PC-9 (cell line): ENCODE data around the gene CER1. TPM values are rescaled to one million over a fixed set of nuclear protein-coding genes. Genes with fewer than 3 reads are reported as not detected.

ENCODE experiments used
- BruUV-seq: library from RNA; stranded (reverse); fragments of 400-500 nt; replicated peaks from 2 replicates; lab custom pipeline; 2021; lab: Mats Ljungman, UMichigan
- CTCF ChIA-PET: fragments of 300-600 bp; sonication (Branson Sonifier 250); formaldehyde crosslinking; loops from one replicate; lab custom pipeline; 2022; ENCODE audit warnings: antibody characterized with exemption; lab: Charles Lee
- POLR2A ChIA-PET: fragments of 300-600 bp; sonication (Branson Sonifier 250); formaldehyde crosslinking; loops from one replicate; lab custom pipeline; 2022; ENCODE audit warnings: antibody characterized with exemption; ENCODE audit not compliant: unreplicated experiment; lab: Charles Lee
- DNase-seq, 2 experiments: peaks; one replicate each; pipeline versions ENCODE4 v3.0.0 to v3.0.0-alpha.2; 2015 to 2022; ENCODE audit warnings: mixed read lengths in 1 of 2
- H2AFZ ChIP-seq: fragments of 200-600 bp; sonication (generic); 2 replicates; pipeline ENCODE4 v1.8.1; 2017; ENCODE audit warnings: antibody characterized with exemption
- H3F3A ChIP-seq: fragments of 200-600 bp; sonication (generic); 2 replicates; pipeline ENCODE4 v1.8.1; 2017; ENCODE audit warnings: antibody characterized with exemption, mild to moderate bottlenecking, low read depth; ENCODE audit not compliant: insufficient read depth
- H3K27ac ChIP-seq: fragments of 200-600 bp; sonication (generic); 2 replicates; pipeline ENCODE4 v1.6.1; 2016; ENCODE audit warnings: mixed run types
- H3K27me3 ChIP-seq: fragments of 200-600 bp; sonication (generic); 2 replicates; pipeline ENCODE4 v1.6.1; 2016; ENCODE audit warnings: low read depth, mixed run types; ENCODE audit not compliant: insufficient read depth
- H3K36me3 ChIP-seq: fragments of 200-600 bp; sonication (generic); 2 replicates; pipeline ENCODE4 v1.6.1; 2016; ENCODE audit warnings: low read depth, mixed run types
- H3K4me1 ChIP-seq: fragments of 200-600 bp; sonication (generic); replicated peaks from 2 replicates; pipeline ENCODE4 v1.6.1; 2016; ENCODE audit warnings: mixed run types; ENCODE audit not compliant: insufficient read depth
- H3K4me2 ChIP-seq: fragments of 200-600 bp; sonication (generic); 2 replicates; pipeline ENCODE4 v1.6.1; 2017; ENCODE audit warnings: mixed run types
- H3K4me3 ChIP-seq: fragments of 200-600 bp; sonication (generic); 2 replicates; pipeline ENCODE4 v1.6.1; 2016; ENCODE audit warnings: mixed run types
- H3K79me2 ChIP-seq: fragments of 200-600 bp; sonication (generic); 2 replicates; pipeline ENCODE4 v1.6.1; 2017; ENCODE audit warnings: low read depth, mixed run types
- H3K9me2 ChIP-seq: fragments of 200-600 bp; sonication (generic); 2 replicates; pipeline ENCODE4 v1.8.1; 2017; ENCODE audit warnings: mild to moderate bottlenecking; ENCODE audit not compliant: insufficient read depth
- H3K9me3 ChIP-seq: fragments of 200-600 bp; sonication (generic); 2 replicates; pipeline ENCODE4 v1.8.1; 2016; ENCODE audit warnings: low read depth; ENCODE audit not compliant: insufficient read depth
- H4K20me1 ChIP-seq: fragments of 200-600 bp; sonication (generic); 2 replicates; pipeline ENCODE4 v1.8.1; 2017; ENCODE audit not compliant: insufficient read depth
- EZH2 ChIP-seq: fragments of 200-600 bp; sonication (generic); IDR thresholded peaks from 2 replicates; pipeline ENCODE4 v1.8.0; 2017; ENCODE audit warnings: antibody characterized with exemption, low read depth
- intact Hi-C: fragments of 100-400 bp; cut with micrococcal nuclease; formaldehyde crosslinking; loops from one replicate; pipeline ENCODE4 v1.10.0; 2022; ENCODE audit not compliant: unreplicated experiment
- total RNA-seq: library from RNA; stranded (reverse); gene quantifications from 2 replicates; pipeline ENCODE4 v1.2.3, GENCODE V29; 2021
- TF ChIP-seq, protein P1 (sequence below): fragments of 200-600 bp; sonication (generic); conservative IDR thresholded peaks from 2 replicates; pipeline ENCODE4 v1.6.1; 2017; ENCODE audit warnings: mixed run types, antibody characterized with exemption, mild to moderate bottlenecking, moderate library complexity

CER1 gene
- total RNA-seq, 1 experiment from 2014 or later = not detected

GRCh38 chr9:14704281-14704680, 18.3 kb downstream of the CER1 start:
- Histone ChIP-seq H3K79me2 (no peaks in the 10 kb centered on the region), H3K27ac (no peak overlapping the region), H3K27me3 (no peaks in the 10 kb centered on the region), H3F3A (no peaks in the 10 kb centered on the region), H3K36me3 (no peaks in the 10 kb centered on the region), H3K4me3 (no peak overlapping the region), H3K4me2 (no peak overlapping the region), H4K20me1 (no peaks in the 10 kb centered on the region), H2AFZ (no peak overlapping the region), H3K9me2 (no peaks in the 10 kb centered on the region), H3K4me1 (no peaks in the 10 kb centered on the region), H3K9me3 (no peaks in the 10 kb centered on the region)
- no TSS peak for BruUV-seq
- TF ChIP-seq EZH2 = no peak
- TF ChIP-seq, protein P1, sequence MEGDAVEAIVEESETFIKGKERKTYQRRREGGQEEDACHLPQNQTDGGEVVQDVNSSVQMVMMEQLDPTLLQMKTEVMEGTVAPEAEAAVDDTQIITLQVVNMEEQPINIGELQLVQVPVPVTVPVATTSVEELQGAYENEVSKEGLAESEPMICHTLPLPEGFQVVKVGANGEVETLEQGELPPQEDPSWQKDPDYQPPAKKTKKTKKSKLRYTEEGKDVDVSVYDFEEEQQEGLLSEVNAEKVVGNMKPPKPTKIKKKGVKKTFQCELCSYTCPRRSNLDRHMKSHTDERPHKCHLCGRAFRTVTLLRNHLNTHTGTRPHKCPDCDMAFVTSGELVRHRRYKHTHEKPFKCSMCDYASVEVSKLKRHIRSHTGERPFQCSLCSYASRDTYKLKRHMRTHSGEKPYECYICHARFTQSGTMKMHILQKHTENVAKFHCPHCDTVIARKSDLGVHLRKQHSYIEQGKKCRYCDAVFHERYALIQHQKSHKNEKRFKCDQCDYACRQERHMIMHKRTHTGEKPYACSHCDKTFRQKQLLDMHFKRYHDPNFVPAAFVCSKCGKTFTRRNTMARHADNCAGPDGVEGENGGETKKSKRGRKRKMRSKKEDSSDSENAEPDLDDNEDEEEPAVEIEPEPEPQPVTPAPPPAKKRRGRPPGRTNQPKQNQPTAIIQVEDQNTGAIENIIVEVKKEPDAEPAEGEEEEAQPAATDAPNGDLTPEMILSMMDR = no peak
- ChIA-PET POLR2A (no interaction called here), CTCF (no interaction called here)
- no peak for DNase-seq
- intact Hi-C loops = no loop called here

- no peaks in the 10 kb centered on the region for H3K9me2 ChIP-seq
- H3K27ac ChIP-seq = no peak overlapping the region
- no TSS peak for BruUV-seq
Observed at GRCh38 chr9:14702200-14702720, 20.3 kb downstream of the CER1 start.

GRCh38 chr9:14693251-14693861, 29.2 kb downstream of the CER1 start, which contains the start of gene ZDHHC21:
Gene ZDHHC21 (minus strand): TSS chr9:14693432. CDS start chr9:14674340, 19,092 bp downstream.
- BruUV-seq = no TSS peak
- no peaks in the 10 kb centered on the region for H3K27me3 ChIP-seq
- no peak within 1 kb of the TSS for H3K27ac ChIP-seq
- peak in 1 of 2 experiments; percentile 51 for DNase-seq
- 0 out of 2 replicates have a peak, but pooled peaks cover 3% of the 10 kb centered on the region for H3F3A ChIP-seq
- H3K9me2 ChIP-seq = no peaks in the 10 kb centered on the region
- intact Hi-C loops = no loop called here
- no peaks in the 10 kb centered on the region for H3K36me3 ChIP-seq
- H3K9me3 ChIP-seq = no peaks in the 10 kb centered on the region
- no peaks in the 10 kb centered on the region for H4K20me1 ChIP-seq
- ChIA-PET CTCF (no interaction called here), POLR2A (no interaction called here)
- peaks cover 19% of the 10 kb centered on the region for H3K4me1 ChIP-seq
- H3K4me3 ChIP-seq = peak within 1 kb of the TSS; percentile 65
- H3K79me2 ChIP-seq = peaks cover 20% of the 10 kb centered on the region
- peak within 1 kb of the TSS; percentile 86 for H3K4me2 ChIP-seq
- peak within 1 kb of the TSS; percentile 81 for H2AFZ ChIP-seq
- TF ChIP-seq EZH2 = no peak
- TF ChIP-seq, protein P1 = no peak

More at GRCh38 chr9:14702200-14702720, 20.3 kb downstream of the CER1 start:
- DNase-seq = no peak
- intact Hi-C loops = no loop called here
- Histone ChIP-seq H3K4me3 (no peak overlapping the region), H4K20me1 (no peaks in the 10 kb centered on the region), H3K9me3 (no peaks in the 10 kb centered on the region), H3K36me3 (no peaks in the 10 kb centered on the region), H3K27me3 (no peaks in the 10 kb centered on the region), H3K4me2 (no peak overlapping the region), H3K79me2 (no peaks in the 10 kb centered on the region), H3K4me1 (no peaks in the 10 kb centered on the region), H3F3A (no peaks in the 10 kb centered on the region), H2AFZ (no peak overlapping the region)
- TF ChIP-seq, protein P1 = no peak
- TF ChIP-seq EZH2 = no peak
- ChIA-PET POLR2A (no interaction called here), CTCF (no interaction called here)
